HG03175 (cell line): ENCODE measurements around the gene SPATA46.

Experiments
- ATAC-seq: cut with Tn5 transposase; IDR thresholded peaks from one replicate; pipeline ENCODE4 v1.9.1; 2021; ENCODE audit warnings: mild to moderate bottlenecking, moderate library complexity; ENCODE audit not compliant: unreplicated experiment

Gene SPATA46

GRCh38 chr1:162391790-162392563 is 15.3 kb upstream of the SPATA46 start:
- ATAC-seq: no peak

GRCh38 chr1:162390396-162391185 is 13.9 kb upstream of the SPATA46 start:
- no peak for ATAC-seq

- ATAC-seq: no peak
Measured at GRCh38 chr1:162389971-162390370, 13.3 kb upstream of the SPATA46 start.

- ATAC-seq: peak; percentile 55
Measured at GRCh38 chr1:162389021-162389818, 12.6 kb upstream of the SPATA46 start.

GRCh38 chr1:162388615-162389014 is 12.0 kb upstream of the SPATA46 start:
- ATAC-seq: no peak

- no peak for ATAC-seq
Measured at GRCh38 chr1:162388083-162388594, 11.5 kb upstream of the SPATA46 start.

GRCh38 chr1:162387226-162388082 is 10.8 kb upstream of the SPATA46 start:
- ATAC-seq: no peak

GRCh38 chr1:162386292-162387225 is 9.9 kb upstream of the SPATA46 start:
- ATAC-seq: no peak

- ATAC-seq: no peak
Measured at GRCh38 chr1:162385702-162386101, 9.0 kb upstream of the SPATA46 start.

GRCh38 chr1:162385280-162385623 is 8.6 kb upstream of the SPATA46 start:
- ATAC-seq: no peak

- no peak for ATAC-seq
Measured at GRCh38 chr1:162384601-162385279, 8.1 kb upstream of the SPATA46 start.

GRCh38 chr1:162384116-162384515 is 7.5 kb upstream of the SPATA46 start:
- ATAC-seq: no peak

- no peak for ATAC-seq
Measured at GRCh38 chr1:162383516-162383915, 6.9 kb upstream of the SPATA46 start.

GRCh38 chr1:162383091-162383490 is 6.4 kb upstream of the SPATA46 start:
- ATAC-seq: no peak

GRCh38 chr1:162381941-162382750 is 5.5 kb upstream of the SPATA46 start:
- no peak for ATAC-seq

GRCh38 chr1:162381383-162381782 is 4.7 kb upstream of the SPATA46 start, which contains the start of gene C1orf226:
C1orf226 (plus strand) TSS chr1:162381728; CDS start chr1:162381902, 174 bp downstream.
- no peak for ATAC-seq

GRCh38 chr1:162380061-162380846 is 3.6 kb upstream of the SPATA46 start:
- ATAC-seq: no peak
